WTC11 (cell line): Measurements from ENCODE around the gene MIR17HG. TPM values are rescaled to one million over a fixed set of nuclear protein-coding genes. Genes with fewer than 3 reads are reported as not detected.

Experiments
- ATAC-seq: fragments of 200-7000 bp; cut with Tn5 transposase; 2 replicates; pipeline ENCODE4 v1.10.0; 2021; ENCODE audit warnings: mild to moderate bottlenecking, moderate library complexity
- CTCF ChIA-PET: fragments of 300-600 bp; sonication (Branson Sonifier 250); formaldehyde crosslinking; loops from one replicate; lab custom pipeline; 2021; ENCODE audit warnings: antibody characterized with exemption; lab: Charles Lee
- POLR2A ChIA-PET: fragments of 350-600 bp; sonication (Branson Sonifier 250); formaldehyde crosslinking; loops from one replicate; lab custom pipeline; 2021; ENCODE audit warnings: antibody characterized with exemption; lab: Charles Lee
- DNase-seq: peaks from one replicate; pipeline ENCODE4 v3.0.0; 2021; ENCODE audit warnings: low spot score
- H3K27ac Mint-ChIP-seq: 2 replicates; pipeline ENCODE4 v1.8.0; 2021; ENCODE audit warnings: mixed read lengths
- H3K27me3 Mint-ChIP-seq: 2 replicates; pipeline ENCODE4 v1.8.0; 2021; ENCODE audit warnings: low read depth, mild to moderate bottlenecking, moderate library complexity, mixed read lengths
- H3K36me3 Mint-ChIP-seq: 2 replicates; pipeline ENCODE4 v1.8.0; 2021; ENCODE audit warnings: mixed read lengths
- H3K4me1 Mint-ChIP-seq: 2 replicates; pipeline ENCODE4 v1.8.0; 2022; ENCODE audit warnings: mixed read lengths
- H3K4me3 Mint-ChIP-seq: 2 replicates; pipeline ENCODE4 v1.8.0; 2021; ENCODE audit warnings: mild to moderate bottlenecking, moderate library complexity, mixed read lengths
- H3K9me3 Mint-ChIP-seq: 2 replicates; pipeline ENCODE4 v1.8.0; 2021; ENCODE audit warnings: mixed read lengths
- CDX4 ChIP-seq: fragments of 250-450 bp; sonication (Bioruptor Pico); IDR thresholded peaks from 2 replicates; pipeline ENCODE4 v1.9.0; 2021; ENCODE audit warnings: moderate library complexity, mild to moderate bottlenecking, inconsistent platforms, borderline replicate concordance
- E2F4 ChIP-seq: sonication (generic); formaldehyde crosslinking; IDR thresholded peaks from 2 replicates; pipeline ENCODE4 v1.8.1; 2022; ENCODE audit warnings: low read depth, mild to moderate bottlenecking, moderate library complexity, missing genetic modification reagents, borderline replicate concordance
- EMX1 ChIP-seq: fragments of 250-450 bp; sonication (Bioruptor Pico); IDR thresholded peaks from 2 replicates; pipeline ENCODE4 v1.8.0; 2021; ENCODE audit warnings: mild to moderate bottlenecking
- HMGXB4 ChIP-seq: sonication (generic); formaldehyde crosslinking; IDR thresholded peaks from 2 replicates; pipeline ENCODE4 v1.8.1; 2023; ENCODE audit warnings: mild to moderate bottlenecking, moderate library complexity, missing genetic modification reagents
- JUN ChIP-seq: sonication (generic); formaldehyde crosslinking; IDR thresholded peaks from 2 replicates; pipeline ENCODE4 v1.8.0; 2023; ENCODE audit warnings: mild to moderate bottlenecking, missing genetic modification reagents
- NFE2L1 ChIP-seq: sonication (generic); formaldehyde crosslinking; IDR thresholded peaks from 2 replicates; pipeline ENCODE4 v1.8.1; 2023; ENCODE audit warnings: missing genetic modification reagents
- NFYB ChIP-seq: sonication (generic); formaldehyde crosslinking; conservative IDR thresholded peaks from 2 replicates; pipeline ENCODE4 v1.8.0; 2022; ENCODE audit warnings: low read depth, missing genetic modification reagents
- NR3C1 ChIP-seq: sonication (generic); formaldehyde crosslinking; conservative IDR thresholded peaks from 2 replicates; pipeline ENCODE4 v1.8.1; 2023; ENCODE audit warnings: low read depth, mild to moderate bottlenecking, missing genetic modification reagents
- PRRX2 ChIP-seq: fragments of 250-450 bp; sonication (Bioruptor Pico); IDR thresholded peaks from 2 replicates; pipeline ENCODE4 v1.8.0; 2021; ENCODE audit warnings: mild to moderate bottlenecking
- RELA ChIP-seq: sonication (generic); formaldehyde crosslinking; IDR thresholded peaks from 2 replicates; pipeline ENCODE4 v1.8.1; 2022; ENCODE audit warnings: missing genetic modification reagents, mild to moderate bottlenecking, borderline replicate concordance
- SMAD4 ChIP-seq: sonication (generic); formaldehyde crosslinking; IDR thresholded peaks from 2 replicates; pipeline ENCODE4 v1.8.0; 2022; ENCODE audit warnings: mild to moderate bottlenecking, missing genetic modification reagents
- TEAD4 ChIP-seq: sonication (generic); formaldehyde crosslinking; IDR thresholded peaks from 2 replicates; pipeline ENCODE4 v1.8.0; 2022; ENCODE audit warnings: mild to moderate bottlenecking, missing genetic modification reagents
- USF2 ChIP-seq: sonication (generic); formaldehyde crosslinking; IDR thresholded peaks from 2 replicates; pipeline ENCODE4 v1.8.1; 2023; ENCODE audit warnings: mild to moderate bottlenecking, missing genetic modification reagents, moderate library complexity
- ZNF263 ChIP-seq: sonication (generic); formaldehyde crosslinking; IDR thresholded peaks from 2 replicates; pipeline ENCODE4 v1.8.1; 2022; ENCODE audit warnings: low read depth, mild to moderate bottlenecking, moderate library complexity, missing genetic modification reagents
- ZNF416 ChIP-seq: fragments of 250-450 bp; sonication (Bioruptor Pico); IDR thresholded peaks from 2 replicates; pipeline ENCODE4 v1.9.0; 2021; ENCODE audit warnings: mild to moderate bottlenecking, inconsistent platforms
- total RNA-seq: library from RNA; stranded (reverse); gene quantifications from 3 replicates; pipeline ENCODE4 v1.2.3, GENCODE V29; 2021
- TF ChIP-seq, protein P1 (sequence below): sonication (generic); formaldehyde crosslinking; IDR thresholded peaks from 2 replicates; pipeline ENCODE4 v1.8.0; 2022; ENCODE audit warnings: mild to moderate bottlenecking, missing genetic modification reagents
- TF ChIP-seq, protein P2 (sequence below): fragments of 250-450 bp; sonication (Bioruptor Pico); IDR thresholded peaks from 2 replicates; pipeline ENCODE4 v1.9.0; 2021; ENCODE audit warnings: mild to moderate bottlenecking
- TF ChIP-seq, protein P3 (sequence below): fragments of 250-450 bp; sonication (Bioruptor Pico); IDR thresholded peaks from 2 replicates; pipeline ENCODE4 v1.9.0; 2021; ENCODE audit warnings: mild to moderate bottlenecking
- TF ChIP-seq, protein P4 (sequence below): fragments of 250-450 bp; sonication (Bioruptor Pico); IDR thresholded peaks from 2 replicates; pipeline ENCODE4 v1.8.0; 2021; ENCODE audit warnings: mild to moderate bottlenecking
- TF ChIP-seq, protein P5 (sequence below): fragments of 250-450 bp; sonication (Bioruptor Pico); conservative IDR thresholded peaks from 2 replicates; pipeline ENCODE4 v1.9.0; 2021; ENCODE audit warnings: mild to moderate bottlenecking
- TF ChIP-seq, protein P6 (sequence below): sonication (generic); formaldehyde crosslinking; IDR thresholded peaks from 2 replicates; pipeline ENCODE4 v1.8.0; 2023; ENCODE audit warnings: missing genetic modification reagents

MIR17HG gene
- total RNA-seq, 1 experiment from 2014 or later: 37.1 TPM

DNA sequence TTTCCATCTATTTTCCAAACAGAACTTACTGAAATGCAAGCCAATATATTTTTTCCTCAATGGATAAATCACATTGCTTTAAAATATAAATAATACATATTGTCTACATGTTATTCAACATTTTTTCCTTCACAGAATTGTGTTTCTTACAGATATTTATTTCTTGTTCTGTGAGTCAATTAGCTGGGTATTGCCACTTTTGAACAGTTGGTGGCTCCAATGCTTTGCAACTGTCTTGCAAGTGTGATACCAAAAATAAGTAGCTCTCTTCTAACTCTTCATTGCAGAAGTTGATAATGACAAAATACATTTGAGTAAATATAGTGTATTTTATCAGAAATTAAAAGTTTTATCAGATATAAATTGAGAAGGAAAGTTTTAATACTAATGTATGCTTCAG, 33.9 kb downstream of the MIR17HG start (continued):
- TF ChIP-seq TEAD4 (CRISPR knock-in tag) (no peak), EMX1 (no peak), USF2 (CRISPR knock-in tag) (no peak), ZNF416 (CRISPR knock-in tag) (no peak), SMAD4 (CRISPR knock-in tag) (no peak), NFE2L1 (CRISPR knock-in tag) (no peak), NR3C1 (no peak)
- TF ChIP-seq, protein P1, sequence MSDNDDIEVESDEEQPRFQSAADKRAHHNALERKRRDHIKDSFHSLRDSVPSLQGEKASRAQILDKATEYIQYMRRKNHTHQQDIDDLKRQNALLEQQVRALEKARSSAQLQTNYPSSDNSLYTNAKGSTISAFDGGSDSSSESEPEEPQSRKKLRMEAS (CRISPR knock-in tag): no peak

GRCh38 chr13:91383836-91384235, 36.3 kb downstream of the MIR17HG start:
- 0 out of 2 replicates have a peak, but pooled peaks cover 2% of the 10 kb centered on the region for H3K4me1 Mint-ChIP-seq
- CTCF ChIA-PET: no interaction called here
- TF ChIP-seq, protein P2, sequence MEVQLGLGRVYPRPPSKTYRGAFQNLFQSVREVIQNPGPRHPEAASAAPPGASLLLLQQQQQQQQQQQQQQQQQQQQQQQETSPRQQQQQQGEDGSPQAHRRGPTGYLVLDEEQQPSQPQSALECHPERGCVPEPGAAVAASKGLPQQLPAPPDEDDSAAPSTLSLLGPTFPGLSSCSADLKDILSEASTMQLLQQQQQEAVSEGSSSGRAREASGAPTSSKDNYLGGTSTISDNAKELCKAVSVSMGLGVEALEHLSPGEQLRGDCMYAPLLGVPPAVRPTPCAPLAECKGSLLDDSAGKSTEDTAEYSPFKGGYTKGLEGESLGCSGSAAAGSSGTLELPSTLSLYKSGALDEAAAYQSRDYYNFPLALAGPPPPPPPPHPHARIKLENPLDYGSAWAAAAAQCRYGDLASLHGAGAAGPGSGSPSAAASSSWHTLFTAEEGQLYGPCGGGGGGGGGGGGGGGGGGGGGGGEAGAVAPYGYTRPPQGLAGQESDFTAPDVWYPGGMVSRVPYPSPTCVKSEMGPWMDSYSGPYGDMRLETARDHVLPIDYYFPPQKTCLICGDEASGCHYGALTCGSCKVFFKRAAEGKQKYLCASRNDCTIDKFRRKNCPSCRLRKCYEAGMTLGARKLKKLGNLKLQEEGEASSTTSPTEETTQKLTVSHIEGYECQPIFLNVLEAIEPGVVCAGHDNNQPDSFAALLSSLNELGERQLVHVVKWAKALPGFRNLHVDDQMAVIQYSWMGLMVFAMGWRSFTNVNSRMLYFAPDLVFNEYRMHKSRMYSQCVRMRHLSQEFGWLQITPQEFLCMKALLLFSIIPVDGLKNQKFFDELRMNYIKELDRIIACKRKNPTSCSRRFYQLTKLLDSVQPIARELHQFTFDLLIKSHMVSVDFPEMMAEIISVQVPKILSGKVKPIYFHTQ (CRISPR knock-in tag): no peak
- TF ChIP-seq PRRX2: no peak
- TF ChIP-seq, protein P1 (CRISPR knock-in tag): no peak
- TF ChIP-seq E2F4 (CRISPR knock-in tag): no peak
- TF ChIP-seq, protein P3, sequence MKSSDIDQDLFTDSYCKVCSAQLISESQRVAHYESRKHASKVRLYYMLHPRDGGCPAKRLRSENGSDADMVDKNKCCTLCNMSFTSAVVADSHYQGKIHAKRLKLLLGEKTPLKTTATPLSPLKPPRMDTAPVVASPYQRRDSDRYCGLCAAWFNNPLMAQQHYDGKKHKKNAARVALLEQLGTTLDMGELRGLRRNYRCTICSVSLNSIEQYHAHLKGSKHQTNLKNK (CRISPR knock-in tag): no peak
- no peak for TF ChIP-seq CDX4 (CRISPR knock-in tag)
- TF ChIP-seq, protein P4, sequence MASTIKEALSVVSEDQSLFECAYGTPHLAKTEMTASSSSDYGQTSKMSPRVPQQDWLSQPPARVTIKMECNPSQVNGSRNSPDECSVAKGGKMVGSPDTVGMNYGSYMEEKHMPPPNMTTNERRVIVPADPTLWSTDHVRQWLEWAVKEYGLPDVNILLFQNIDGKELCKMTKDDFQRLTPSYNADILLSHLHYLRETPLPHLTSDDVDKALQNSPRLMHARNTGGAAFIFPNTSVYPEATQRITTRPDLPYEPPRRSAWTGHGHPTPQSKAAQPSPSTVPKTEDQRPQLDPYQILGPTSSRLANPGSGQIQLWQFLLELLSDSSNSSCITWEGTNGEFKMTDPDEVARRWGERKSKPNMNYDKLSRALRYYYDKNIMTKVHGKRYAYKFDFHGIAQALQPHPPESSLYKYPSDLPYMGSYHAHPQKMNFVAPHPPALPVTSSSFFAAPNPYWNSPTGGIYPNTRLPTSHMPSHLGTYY (CRISPR knock-in tag): no peak
- no peak for TF ChIP-seq ZNF263 (CRISPR knock-in tag)

GRCh38 chr13:91384896-91385295, 37.4 kb downstream of the MIR17HG start:
- Mint-ChIP-seq H3K4me1 (0 out of 2 replicates have a peak, but pooled peaks cover 2% of the 10 kb centered on the region), H3K27ac (no peak overlapping the region), H3K4me3 (no peak overlapping the region), H3K36me3 (no peaks in the 10 kb centered on the region), H3K27me3 (no peaks in the 10 kb centered on the region), H3K9me3 (no peaks in the 10 kb centered on the region)
- ChIA-PET CTCF (no interaction called here), POLR2A (no interaction called here)
- no peak for ATAC-seq
- DNase-seq: no peak
- TF ChIP-seq NFYB (CRISPR knock-in tag) (no peak), HMGXB4 (no peak), JUN (CRISPR knock-in tag) (no peak), RELA (no peak)
- TF ChIP-seq, protein P5, sequence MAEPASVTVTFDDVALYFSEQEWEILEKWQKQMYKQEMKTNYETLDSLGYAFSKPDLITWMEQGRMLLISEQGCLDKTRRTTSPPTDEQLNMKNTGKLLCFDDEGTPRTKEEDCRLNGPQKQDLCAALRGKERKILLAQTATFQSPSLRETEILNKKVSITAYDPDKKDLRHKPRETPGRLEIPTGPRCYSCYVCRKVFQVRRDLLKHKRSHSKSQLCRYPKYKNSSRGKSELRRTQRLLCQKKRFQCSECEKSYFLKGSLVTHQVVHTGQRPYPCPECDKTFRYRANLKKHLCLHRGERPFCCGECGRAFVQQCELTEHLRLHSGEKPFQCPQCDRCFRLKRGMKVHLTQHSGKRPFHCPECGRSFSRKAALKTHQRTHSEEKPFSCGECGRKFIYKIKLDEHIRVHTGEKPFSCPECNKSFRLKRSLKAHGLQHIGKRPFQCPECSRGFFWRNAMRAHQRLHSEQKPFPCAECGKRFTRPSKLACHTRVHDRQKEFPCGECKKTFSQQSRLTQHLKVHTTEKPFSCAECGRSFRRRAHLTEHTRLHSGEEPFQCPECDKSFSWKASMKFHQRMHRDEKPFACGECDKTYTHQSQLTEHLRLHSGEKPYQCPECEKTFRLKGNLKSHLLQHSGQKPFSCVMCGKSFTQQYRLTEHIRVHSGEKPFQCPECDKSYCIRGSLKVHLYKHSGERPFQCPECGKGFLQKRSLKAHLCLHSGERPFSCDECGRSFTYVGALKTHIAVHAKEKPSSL (CRISPR knock-in tag): no peak
- TF ChIP-seq, protein P6, sequence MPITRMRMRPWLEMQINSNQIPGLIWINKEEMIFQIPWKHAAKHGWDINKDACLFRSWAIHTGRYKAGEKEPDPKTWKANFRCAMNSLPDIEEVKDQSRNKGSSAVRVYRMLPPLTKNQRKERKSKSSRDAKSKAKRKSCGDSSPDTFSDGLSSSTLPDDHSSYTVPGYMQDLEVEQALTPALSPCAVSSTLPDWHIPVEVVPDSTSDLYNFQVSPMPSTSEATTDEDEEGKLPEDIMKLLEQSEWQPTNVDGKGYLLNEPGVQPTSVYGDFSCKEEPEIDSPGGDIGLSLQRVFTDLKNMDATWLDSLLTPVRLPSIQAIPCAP: no peak

More at GRCh38 chr13:91383836-91384235, 36.3 kb downstream of the MIR17HG start:
- DNase-seq (no peak), ATAC-seq (no peak)
- Mint-ChIP-seq H3K4me3 (no peak overlapping the region), H3K9me3 (no peaks in the 10 kb centered on the region), H3K36me3 (no peaks in the 10 kb centered on the region), H3K27ac (no peak overlapping the region), H3K27me3 (no peaks in the 10 kb centered on the region)
- POLR2A ChIA-PET: no interaction called here
